ENCODE data around the gene ENDOG.
A peak's percentile ranks its signal among the peaks of the same experiment; 100 is the strongest.

The ENDOG gene

DNA sequence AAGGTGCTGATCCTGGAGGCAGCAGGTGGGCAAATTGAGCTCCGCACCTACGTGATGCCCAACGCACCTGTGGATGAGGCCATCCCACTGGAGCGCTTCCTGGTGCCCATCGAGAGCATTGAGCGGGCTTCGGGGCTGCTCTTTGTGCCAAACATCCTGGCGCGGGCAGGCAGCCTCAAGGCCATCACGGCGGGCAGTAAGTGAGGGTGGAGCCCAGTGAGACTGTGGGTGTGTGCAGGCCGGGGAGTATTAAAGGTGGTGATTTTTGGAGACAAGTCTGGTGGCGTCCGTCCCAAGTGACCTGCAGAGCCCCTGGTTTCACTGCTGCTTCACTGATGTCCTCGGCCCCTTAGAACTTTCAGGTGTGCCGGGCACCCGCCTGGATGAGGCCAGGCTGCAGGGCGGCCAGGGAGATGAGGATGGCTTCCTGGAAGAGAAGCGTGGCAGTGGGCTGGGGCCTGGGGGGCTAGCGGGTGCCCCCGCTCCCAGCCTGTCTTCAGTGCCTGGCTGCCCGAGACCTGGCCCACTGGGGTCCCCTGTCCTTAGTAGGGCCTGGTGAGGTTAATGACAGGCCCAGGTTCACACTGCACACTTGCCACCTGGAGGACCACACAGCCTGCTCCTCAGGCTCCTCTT is 4.2 kb downstream of the ENDOG start:
- Histone ChIP-seq H3K9me3 (ENCODE audit: low read length) (no peaks in the 10 kb centered on the region), H3K4me1 (ENCODE audit: insufficient read depth, low read length) (peaks cover 10% of the 10 kb centered on the region), H3K27ac (ENCODE audit: low read depth, low read length) (no peak overlapping the region), H3K36me3 (ENCODE audit: insufficient read depth, low read length) (peaks cover 42% of the 10 kb centered on the region), H3K9ac (ENCODE audit: low read length) (no peak overlapping the region), H3K27me3 (ENCODE audit: control insufficient read depth in 1 of 2, insufficient read depth in 2 of 2, low read length in 2 of 2) (no peaks in the 10 kb centered on the region), H3K4me3 (ENCODE audit: low read depth in 1 of 2, low read length in 2 of 2) (no peak overlapping the region)

DNA sequence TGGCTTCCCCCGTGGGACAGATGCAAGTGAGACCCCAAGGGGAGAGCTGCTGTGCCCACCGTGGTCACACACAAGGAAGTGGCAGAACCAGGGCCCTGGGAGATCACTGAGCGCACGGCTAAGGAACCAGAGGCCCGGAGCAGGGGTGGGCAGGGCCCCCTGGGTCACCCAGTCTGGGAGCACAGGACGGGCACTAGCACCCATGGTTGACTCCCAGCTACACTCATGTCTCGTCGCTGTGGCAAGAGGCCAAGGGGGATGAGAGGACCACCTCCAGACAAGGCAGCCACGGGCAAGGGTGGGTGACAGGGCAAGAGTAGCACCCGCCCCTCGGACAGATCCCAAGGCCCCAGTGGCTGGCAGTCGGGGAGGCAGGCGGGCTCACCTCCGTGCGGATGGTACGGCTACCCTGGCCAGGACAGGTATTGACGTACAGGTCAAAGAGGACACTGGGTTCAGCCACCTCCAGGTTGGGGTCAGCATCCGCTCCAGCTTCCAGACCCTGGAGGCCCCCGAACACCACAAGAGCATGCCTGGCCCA is 5.1 kb downstream of the ENDOG start:
- peaks cover 42% of the 10 kb centered on the region for H3K36me3 ChIP-seq (ENCODE audit: insufficient read depth, low read length)

DNA sequence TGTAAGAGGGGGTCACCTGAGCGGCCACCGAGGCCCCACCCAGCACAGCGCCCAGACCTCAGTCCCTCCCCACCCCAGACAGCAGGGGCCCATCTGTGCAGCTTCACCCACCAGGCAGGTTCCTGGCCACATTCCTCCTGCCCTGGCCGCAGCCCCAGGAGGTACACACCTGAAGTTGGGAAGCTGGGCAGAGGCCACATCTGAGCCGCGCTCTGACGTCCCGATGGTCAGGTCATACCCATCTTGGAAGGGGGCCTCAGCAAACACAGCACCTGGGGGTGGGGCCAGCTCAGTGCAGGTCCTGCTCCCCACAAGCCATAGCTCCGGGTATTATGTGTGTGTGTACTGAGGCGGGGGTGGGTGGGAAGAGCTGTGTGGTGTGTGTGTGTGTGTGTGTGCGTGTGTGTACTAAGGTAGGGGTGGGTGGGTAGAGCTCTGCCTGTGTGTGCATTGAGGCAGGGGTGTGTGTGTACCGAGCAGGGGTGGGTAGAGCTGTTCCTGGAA is 5.7 kb downstream of the ENDOG start:
- Histone ChIP-seq H3K4me1 (ENCODE audit: insufficient read depth, low read length) (peaks cover 15% of the 10 kb centered on the region), H3K36me3 (ENCODE audit: insufficient read depth, low read length) (peaks cover 42% of the 10 kb centered on the region), H3K9ac (ENCODE audit: low read length) (no peak overlapping the region)

More for the DNA sequence above, 5.1 kb downstream of the ENDOG start:
- H3K4me3 ChIP-seq (ENCODE audit: low read depth in 1 of 2, low read length in 2 of 2) = no peak overlapping the region
- no peaks in the 10 kb centered on the region for H3K27me3 ChIP-seq (ENCODE audit: control insufficient read depth in 1 of 2, insufficient read depth in 2 of 2, low read length in 2 of 2)
- peaks cover 10% of the 10 kb centered on the region for H3K4me1 ChIP-seq (ENCODE audit: insufficient read depth, low read length)
- H3K27ac ChIP-seq (ENCODE audit: low read depth, low read length) = no peak overlapping the region
- no peaks in the 10 kb centered on the region for H3K9me3 ChIP-seq (ENCODE audit: low read length)
- H3K9ac ChIP-seq (ENCODE audit: low read length) = no peak overlapping the region

DNA sequence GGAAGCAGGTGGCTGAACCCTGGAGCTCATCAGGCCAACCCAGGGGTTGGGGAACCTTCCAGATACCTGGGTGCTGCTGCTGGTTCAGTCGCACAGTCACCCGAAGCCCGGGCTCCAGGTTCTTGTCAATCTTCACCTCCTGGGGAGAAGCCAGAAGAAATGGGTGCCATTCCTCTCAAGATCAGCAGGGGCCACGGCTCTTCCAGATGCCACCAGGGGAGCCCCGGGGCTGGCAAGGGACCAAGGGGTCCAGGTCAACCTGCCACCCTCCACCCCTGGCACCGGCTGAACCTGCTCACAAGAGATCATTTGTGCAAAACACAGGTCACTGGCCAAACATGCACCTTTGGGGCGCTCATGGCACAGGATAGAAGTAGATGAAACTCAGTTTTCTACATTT is 6.6 kb downstream of the ENDOG start:
- H3K27ac ChIP-seq (ENCODE audit: low read depth, low read length) = no peak overlapping the region
- no peak overlapping the region for H3K4me3 ChIP-seq (ENCODE audit: low read depth in 1 of 2, low read length in 2 of 2)
- H3K27me3 ChIP-seq (ENCODE audit: control insufficient read depth in 1 of 2, insufficient read depth in 2 of 2, low read length in 2 of 2) = no peaks in the 10 kb centered on the region
- peaks cover 42% of the 10 kb centered on the region for H3K36me3 ChIP-seq (ENCODE audit: insufficient read depth, low read length)
- no peaks in the 10 kb centered on the region for H3K9me3 ChIP-seq (ENCODE audit: low read length)
- H3K9ac ChIP-seq (ENCODE audit: low read length) = no peak overlapping the region
- peaks cover 14% of the 10 kb centered on the region for H3K4me1 ChIP-seq (ENCODE audit: insufficient read depth, low read length)

More for the DNA sequence above, 5.7 kb downstream of the ENDOG start:
- Histone ChIP-seq H3K9me3 (ENCODE audit: low read length) (no peaks in the 10 kb centered on the region), H3K27ac (ENCODE audit: low read depth, low read length) (no peak overlapping the region), H3K27me3 (ENCODE audit: control insufficient read depth in 1 of 2, insufficient read depth in 2 of 2, low read length in 2 of 2) (no peaks in the 10 kb centered on the region), H3K4me3 (ENCODE audit: low read depth in 1 of 2, low read length in 2 of 2) (no peak overlapping the region)

DNA sequence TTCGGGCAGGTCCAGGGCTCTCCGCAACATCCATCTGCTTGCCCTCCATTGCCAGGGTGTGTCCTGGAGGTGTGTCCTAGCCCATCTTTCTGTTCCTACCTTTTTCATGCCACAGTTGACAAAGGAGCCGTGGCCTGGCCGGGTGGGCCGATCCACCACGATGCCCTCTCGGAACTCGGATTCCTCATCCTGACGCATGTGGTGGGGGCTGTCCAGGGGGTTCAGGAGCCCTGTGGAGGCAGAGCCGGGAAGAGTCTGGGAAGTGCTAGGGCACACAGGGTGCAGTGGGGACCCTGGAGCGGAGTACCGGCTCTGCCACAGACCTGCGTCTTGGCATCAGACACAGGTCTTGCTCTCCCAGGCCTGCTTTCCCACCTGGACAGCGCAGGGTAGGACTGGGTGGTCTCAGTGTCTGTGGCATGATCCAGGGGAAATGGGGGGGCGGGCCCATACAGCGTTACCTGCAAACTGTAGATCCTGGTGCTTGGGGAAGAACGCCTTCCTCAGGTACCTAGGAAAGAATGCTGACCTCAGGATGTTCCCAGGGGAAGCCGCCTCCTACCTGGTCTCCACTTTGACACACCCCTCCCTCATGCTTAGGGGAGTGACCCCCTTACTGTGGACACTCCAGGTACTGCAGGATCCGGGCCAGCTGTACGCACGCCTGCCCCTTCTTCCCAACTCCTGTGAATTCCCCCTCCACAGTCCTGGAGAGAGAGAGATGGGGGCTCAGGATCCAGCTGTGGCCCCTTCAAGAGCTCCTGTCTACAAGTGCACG is 7.8 kb downstream of the ENDOG start:
- peaks cover 42% of the 10 kb centered on the region for H3K36me3 ChIP-seq (ENCODE audit: insufficient read depth, low read length)

DNA sequence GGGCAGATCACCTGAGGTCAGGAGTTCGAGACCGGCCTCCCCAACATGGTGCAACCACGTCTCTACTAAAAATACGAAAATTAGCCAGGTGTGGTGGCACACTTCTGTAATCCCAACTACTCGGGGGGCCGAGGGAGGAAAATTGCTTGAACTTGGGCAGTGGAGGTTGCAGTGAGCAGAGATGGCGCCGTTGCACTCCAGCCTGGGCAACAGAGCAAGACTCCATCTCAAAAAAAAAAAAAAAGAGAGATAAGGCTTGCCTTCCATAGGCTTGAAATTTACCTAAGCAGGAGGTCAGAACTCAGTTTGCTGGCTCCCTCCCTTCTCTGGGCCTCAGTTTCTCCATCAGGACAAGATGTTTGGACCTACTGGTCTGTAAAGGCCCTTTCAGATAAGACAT is 10.0 kb downstream of the ENDOG start:
- Histone ChIP-seq H3K9ac (ENCODE audit: low read length) (no peak overlapping the region), H3K27me3 (ENCODE audit: control insufficient read depth in 1 of 2, insufficient read depth in 2 of 2, low read length in 2 of 2) (no peaks in the 10 kb centered on the region), H3K27ac (ENCODE audit: low read depth, low read length) (no peak overlapping the region), H3K4me3 (ENCODE audit: low read depth in 1 of 2, low read length in 2 of 2) (no peak overlapping the region), H3K4me1 (ENCODE audit: insufficient read depth, low read length) (peaks cover 12% of the 10 kb centered on the region), H3K36me3 (ENCODE audit: insufficient read depth, low read length) (peaks cover 27% of the 10 kb centered on the region), H3K9me3 (ENCODE audit: low read length) (no peaks in the 10 kb centered on the region)

More for the DNA sequence above, 7.8 kb downstream of the ENDOG start:
- no peak overlapping the region for H3K27ac ChIP-seq (ENCODE audit: low read depth, low read length)
- no peak overlapping the region for H3K9ac ChIP-seq (ENCODE audit: low read length)
- no peaks in the 10 kb centered on the region for H3K9me3 ChIP-seq (ENCODE audit: low read length)
- H3K27me3 ChIP-seq (ENCODE audit: control insufficient read depth in 1 of 2, insufficient read depth in 2 of 2, low read length in 2 of 2) = no peaks in the 10 kb centered on the region
- peaks cover 12% of the 10 kb centered on the region for H3K4me1 ChIP-seq (ENCODE audit: insufficient read depth, low read length)
- no peak overlapping the region for H3K4me3 ChIP-seq (ENCODE audit: low read depth in 1 of 2, low read length in 2 of 2)

DNA sequence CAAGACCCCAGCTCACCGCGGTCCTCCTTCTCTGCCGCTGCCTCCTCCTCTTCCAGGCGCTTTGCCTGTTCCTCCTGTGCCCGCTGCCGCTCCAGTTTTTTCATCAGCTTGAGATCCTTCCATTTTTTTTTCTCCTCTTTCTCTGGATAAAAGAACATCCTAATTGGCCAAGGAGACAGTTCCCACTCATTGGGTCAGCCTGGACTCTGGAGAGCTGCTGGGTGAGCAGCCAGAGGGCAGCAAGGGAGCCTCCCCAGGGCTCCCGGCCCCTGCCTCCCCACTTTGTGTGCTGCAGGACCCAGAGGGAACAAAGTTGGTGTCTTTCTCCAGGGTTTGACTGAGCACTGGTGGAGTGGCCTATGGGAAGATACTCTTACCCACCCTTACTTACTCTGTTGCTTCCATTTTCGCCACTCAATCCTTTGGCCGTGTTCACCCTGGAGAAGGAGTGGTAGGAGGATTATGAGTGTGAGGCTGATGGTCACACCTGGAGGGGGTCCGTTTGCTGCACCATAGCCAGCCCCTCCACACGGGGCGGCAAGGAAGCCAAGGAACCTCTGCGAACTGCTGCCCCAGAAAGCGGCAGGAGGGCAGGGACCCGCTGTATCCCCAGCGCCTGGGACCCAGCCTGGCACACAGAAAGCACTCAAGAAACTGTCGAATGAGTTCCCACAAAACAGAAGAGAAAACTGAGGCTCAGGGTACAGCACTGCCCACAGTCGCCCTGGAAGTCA is 10.6 kb downstream of the ENDOG start:
- Histone ChIP-seq H3K4me1 (ENCODE audit: insufficient read depth, low read length) (peaks cover 12% of the 10 kb centered on the region), H3K36me3 (ENCODE audit: insufficient read depth, low read length) (peaks cover 26% of the 10 kb centered on the region), H3K9me3 (ENCODE audit: low read length) (no peaks in the 10 kb centered on the region), H3K27ac (ENCODE audit: low read depth, low read length) (peak overlapping the region; percentile 41), H3K9ac (ENCODE audit: low read length) (peak overlapping the region; percentile 57), H3K27me3 (ENCODE audit: control insufficient read depth in 1 of 2, insufficient read depth in 2 of 2, low read length in 2 of 2) (no peaks in the 10 kb centered on the region), H3K4me3 (ENCODE audit: low read depth in 1 of 2, low read length in 2 of 2) (peak overlapping the region; percentile 59 to 96)

DNA sequence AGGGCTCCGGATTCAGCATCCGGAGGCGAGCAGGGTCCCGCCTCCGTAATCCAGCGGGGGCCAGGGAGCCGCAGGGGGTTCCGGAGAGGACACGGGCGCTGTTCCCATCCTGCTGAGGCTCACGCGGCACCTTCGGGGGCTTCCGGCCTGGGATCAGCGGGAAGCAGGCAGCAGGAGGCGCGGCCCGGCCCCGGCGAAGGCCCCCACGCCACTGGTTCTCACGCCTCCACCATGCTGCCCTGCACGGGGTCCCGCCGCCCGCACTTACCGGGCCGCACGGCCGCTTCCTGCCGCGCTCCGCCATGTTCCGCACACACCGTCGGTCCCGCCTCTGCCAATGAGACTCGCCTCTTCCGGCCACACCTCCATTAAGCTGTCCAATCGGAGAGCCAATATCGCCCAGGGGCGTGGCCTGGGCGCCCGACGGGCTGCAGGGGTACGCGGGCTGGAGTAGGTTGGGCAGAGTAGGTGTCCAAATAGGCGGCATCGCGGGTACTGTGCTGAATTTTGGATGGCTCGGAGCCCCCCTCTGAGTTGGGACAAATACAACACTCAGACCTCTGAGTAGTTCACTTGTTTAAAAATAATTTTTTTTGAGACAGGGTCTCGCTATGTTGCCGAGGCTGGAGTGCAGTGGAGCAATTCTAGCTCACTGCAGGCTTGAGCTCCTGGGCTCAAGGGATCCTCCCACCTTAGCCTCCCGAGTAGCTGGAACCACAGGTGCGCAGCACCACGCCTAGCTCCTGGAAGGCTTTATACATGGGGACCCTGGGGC is 11.4 kb downstream of the ENDOG start, which contains the start of gene SPOUT1:
Gene SPOUT1, minus strand, starts transcription at position 318 of the 775 bp plus-strand sequence. Its CDS starts 14 bp downstream, at position 304.
- H3K9me3 ChIP-seq (ENCODE audit: low read length) = no peaks in the 10 kb centered on the region
- H3K27ac ChIP-seq (ENCODE audit: low read depth, low read length) = peak within 1 kb of the TSS; percentile 41
- peaks cover 19% of the 10 kb centered on the region for H3K36me3 ChIP-seq (ENCODE audit: insufficient read depth, low read length)
- no peaks in the 10 kb centered on the region for H3K27me3 ChIP-seq (ENCODE audit: control insufficient read depth in 1 of 2, insufficient read depth in 2 of 2, low read length in 2 of 2)
- peaks cover 12% of the 10 kb centered on the region for H3K4me1 ChIP-seq (ENCODE audit: insufficient read depth, low read length)
- H3K9ac ChIP-seq (ENCODE audit: low read length) = peak within 1 kb of the TSS; percentile 57
- peak within 1 kb of the TSS; percentile 59 to 96 for H3K4me3 ChIP-seq (ENCODE audit: low read depth in 1 of 2, low read length in 2 of 2)

DNA sequence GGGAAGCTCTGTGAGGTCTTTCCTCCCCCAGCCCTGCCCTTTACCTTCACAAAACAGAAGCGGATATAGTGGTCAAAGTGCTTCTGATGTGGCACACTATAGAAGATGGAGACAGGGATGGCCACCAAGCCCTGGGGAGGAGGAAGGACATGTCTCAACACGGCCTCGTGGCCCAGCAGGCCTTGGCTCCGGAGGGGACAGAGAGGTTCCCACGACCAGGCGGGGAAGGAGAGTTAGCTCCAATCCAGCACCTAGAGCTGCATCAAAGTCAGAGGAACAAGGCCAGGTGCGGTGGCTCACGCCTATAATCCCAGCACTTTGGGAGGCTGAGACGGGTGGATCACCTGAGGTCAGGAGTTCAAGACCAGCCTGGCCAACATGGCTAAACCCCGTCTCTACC is 15.4 kb downstream of the ENDOG start:
- no peaks in the 10 kb centered on the region for H3K9me3 ChIP-seq (ENCODE audit: low read length)
- H3K4me3 ChIP-seq (ENCODE audit: low read depth in 1 of 2, low read length in 2 of 2) = no peak overlapping the region
- H3K4me1 ChIP-seq (ENCODE audit: insufficient read depth, low read length) = peaks cover 9% of the 10 kb centered on the region
- no peak overlapping the region for H3K27ac ChIP-seq (ENCODE audit: low read depth, low read length)
- no peaks in the 10 kb centered on the region for H3K36me3 ChIP-seq (ENCODE audit: insufficient read depth, low read length)
- H3K9ac ChIP-seq (ENCODE audit: low read length) = no peak overlapping the region
- H3K27me3 ChIP-seq (ENCODE audit: control insufficient read depth in 1 of 2, insufficient read depth in 2 of 2, low read length in 2 of 2) = no peaks in the 10 kb centered on the region

DNA sequence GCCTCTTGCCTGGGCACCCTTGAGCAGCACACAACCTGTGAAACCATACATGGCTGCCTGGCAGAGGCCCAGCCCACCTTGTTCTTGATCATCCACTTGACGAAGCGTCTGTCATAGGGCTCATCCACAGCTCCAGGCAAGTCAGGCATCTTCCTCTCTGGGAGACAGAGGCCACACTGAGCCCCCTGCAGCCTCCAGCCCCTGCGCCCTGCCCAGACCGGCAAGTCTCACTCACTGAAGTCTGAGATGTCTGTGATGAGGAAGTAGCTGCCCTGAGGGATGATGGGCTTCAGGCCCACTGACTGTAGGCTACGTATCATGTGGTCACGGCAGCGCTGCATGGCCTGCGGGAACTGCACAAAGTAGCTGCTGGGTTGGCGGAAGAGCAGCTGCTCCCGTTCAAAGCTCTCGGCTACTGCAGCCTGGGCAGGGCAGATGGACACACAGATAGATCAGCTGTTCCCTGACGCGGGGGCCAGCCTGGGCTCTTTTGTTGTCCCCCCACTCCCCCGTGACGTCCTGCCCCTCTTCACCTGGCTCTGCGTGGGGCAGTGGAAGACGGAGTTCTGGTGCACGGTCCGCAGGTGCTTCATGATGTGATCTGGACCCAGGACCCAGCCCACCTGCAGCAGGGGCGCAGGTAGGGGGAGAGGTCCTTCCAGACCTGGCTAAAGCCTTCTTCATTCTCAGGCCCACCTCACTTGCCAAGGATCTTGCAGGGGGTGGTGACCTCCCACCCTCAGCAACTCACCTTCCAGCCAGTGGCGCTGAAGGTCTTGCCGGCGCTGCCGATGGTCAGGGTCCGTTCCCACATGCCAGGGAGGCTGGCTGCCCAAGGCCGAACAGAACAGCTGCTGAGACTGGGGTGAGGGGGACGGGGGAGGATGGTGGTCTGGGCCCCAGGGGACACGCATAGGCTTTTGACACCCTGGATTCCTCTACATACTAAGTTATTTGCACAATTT is 17.2 kb downstream of the ENDOG start:
- Histone ChIP-seq H3K4me3 (ENCODE audit: low read depth in 1 of 2, low read length in 2 of 2) (no peak overlapping the region), H3K27me3 (ENCODE audit: control insufficient read depth in 1 of 2, insufficient read depth in 2 of 2, low read length in 2 of 2) (no peaks in the 10 kb centered on the region), H3K9me3 (ENCODE audit: low read length) (no peaks in the 10 kb centered on the region), H3K9ac (ENCODE audit: low read length) (no peak overlapping the region), H3K4me1 (ENCODE audit: insufficient read depth, low read length) (no peaks in the 10 kb centered on the region), H3K27ac (ENCODE audit: low read depth, low read length) (no peak overlapping the region), H3K36me3 (ENCODE audit: insufficient read depth, low read length) (no peaks in the 10 kb centered on the region)

Measured in muscle layer of colon (tissue), 2 donors.